GM21367 (cell line): Measurements from ENCODE around the gene GRIK5.
"Not testable (repeated sequence)": the region's sequence is repeated elsewhere in the genome, so short reads cannot be mapped to it uniquely, and the experiment has no call there.

Experiments used
- ATAC-seq: cut with Tn5 transposase; IDR thresholded peaks from one replicate; pipeline ENCODE4 v1.9.1; 2021; ENCODE audit not compliant: unreplicated experiment

The GRIK5 gene

GRCh38 chr19:42069619-42070351, at the start of gene GRIK5:
TSS of gene GRIK5 (minus strand) at chr19:42070206. CDS start at chr19:42065770, 4,436 bp downstream.
- ATAC-seq, result no peak

DNA sequence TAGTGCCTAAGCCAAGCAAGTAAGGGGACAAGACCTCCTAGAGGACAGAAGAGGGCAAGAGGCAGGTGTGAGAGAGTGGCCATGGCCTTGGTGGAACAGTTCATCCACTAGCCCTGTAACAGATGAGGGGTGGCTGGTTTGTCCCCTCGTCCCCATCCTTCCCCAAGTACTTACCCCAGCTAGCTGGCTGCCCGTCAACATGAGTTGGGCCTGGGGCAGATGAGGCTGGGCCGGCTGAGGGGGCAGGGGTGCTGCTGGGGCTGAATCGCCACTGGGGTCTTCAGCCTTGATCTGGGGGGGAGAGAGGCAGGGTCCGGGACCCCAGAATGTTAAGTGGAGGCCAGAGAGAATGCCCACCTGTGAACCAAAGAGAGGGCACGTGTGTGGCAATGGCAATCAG, 47.1 kb upstream of the GRIK5 start:
- ATAC-seq, result no peak

DNA sequence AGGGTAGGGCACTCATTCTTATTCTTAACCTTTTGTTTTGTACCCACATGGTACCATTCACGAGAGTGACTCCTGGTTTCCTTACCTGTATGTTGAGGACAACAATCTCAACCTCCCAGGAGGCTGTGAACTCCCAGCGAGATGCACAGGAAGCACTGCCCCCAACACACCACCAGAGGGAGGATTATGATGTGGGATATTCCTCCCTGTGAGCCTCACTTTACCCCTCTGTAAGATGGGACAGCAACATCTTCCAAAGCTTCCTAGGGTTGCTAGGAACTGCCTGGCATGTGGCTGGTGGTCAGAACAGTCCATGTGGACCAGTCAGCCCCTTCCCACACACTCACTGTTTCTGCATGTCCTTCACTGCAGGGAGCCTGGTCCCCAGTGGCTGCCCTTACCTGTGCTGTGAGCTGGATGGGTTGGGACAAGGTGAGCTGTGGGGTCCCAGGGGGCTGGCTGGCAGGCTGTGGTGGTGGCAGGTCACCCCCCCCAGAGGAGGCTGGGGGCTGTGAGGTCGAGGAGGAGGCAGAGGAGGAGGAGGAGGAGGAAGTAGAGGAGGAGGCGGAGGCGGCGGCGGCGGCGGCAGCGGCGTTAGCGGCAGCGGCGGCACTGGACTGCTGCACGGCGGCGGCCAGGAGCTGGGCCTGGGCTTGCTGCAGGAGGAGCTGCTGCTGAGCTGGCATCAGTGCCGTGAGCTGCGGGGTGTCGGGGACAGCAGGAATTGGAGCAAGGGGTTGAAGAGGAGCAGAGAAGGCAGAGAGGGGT, 46.5 kb upstream of the GRIK5 start:
- ATAC-seq, result no peak

- no peak for ATAC-seq
These were observed 45.7 kb upstream of the GRIK5 start for GRCh38 chr19:42115705-42116104.

GRCh38 chr19:42115219-42115618, 45.2 kb upstream of the GRIK5 start:
- no peak for ATAC-seq

- no peak for ATAC-seq
These were observed 44.4 kb upstream of the GRIK5 start for GRCh38 chr19:42114412-42114811.

DNA sequence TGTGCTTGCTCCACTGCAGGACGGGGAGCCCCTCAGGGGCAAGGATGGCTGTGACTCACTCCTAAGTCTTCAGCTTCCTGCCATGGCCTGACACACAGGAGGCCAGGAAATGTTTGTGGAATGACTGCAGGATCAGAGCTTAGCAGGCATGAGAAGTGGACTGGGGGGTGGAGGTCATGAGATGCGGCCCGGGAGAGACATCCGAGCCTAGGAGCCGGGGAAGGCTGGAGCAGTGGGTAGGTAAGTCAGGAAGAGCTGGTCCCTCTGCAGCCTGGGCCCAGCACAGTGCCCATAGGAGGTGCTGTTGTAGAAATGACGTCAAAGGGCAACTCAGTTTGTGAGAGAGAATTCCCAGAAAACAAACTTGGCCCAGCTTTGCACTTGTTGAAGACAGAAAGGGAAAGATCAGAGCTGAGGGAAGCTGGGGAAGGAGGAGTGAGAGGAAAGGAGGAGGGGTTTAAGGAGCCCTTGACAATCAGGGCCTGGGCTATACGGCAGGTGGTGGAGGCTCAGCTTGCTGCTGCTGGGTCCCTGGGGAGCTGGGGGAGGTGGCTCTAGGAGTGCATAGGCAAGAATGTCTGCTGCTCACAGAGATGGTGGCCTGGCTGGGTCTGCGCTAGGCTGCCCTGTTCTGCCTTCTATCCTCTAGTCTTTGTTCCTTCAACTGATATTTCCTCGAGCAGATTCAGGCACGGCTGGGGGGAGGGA, 43.8 kb upstream of the GRIK5 start:
- ATAC-seq, result no peak

DNA sequence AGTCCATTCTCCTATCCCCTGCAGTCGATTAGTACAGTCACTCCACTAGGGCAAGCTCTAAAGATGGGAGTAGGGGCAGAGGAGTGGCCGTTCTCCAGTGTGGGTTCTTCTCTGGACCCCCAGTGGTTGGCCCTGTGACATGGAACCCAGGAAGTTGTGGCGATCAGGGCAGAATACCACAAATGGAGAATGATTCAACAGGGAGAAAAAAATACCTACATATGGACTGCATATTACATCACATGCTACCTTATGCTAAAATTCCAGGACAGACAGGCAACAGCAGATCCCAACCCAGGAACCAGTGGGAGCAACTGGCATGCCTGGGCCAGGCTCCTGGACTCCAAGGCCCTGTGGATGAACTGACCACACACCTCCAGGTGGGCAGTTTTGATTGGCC, 41.8 kb upstream of the GRIK5 start:
- ATAC-seq, result no peak

DNA sequence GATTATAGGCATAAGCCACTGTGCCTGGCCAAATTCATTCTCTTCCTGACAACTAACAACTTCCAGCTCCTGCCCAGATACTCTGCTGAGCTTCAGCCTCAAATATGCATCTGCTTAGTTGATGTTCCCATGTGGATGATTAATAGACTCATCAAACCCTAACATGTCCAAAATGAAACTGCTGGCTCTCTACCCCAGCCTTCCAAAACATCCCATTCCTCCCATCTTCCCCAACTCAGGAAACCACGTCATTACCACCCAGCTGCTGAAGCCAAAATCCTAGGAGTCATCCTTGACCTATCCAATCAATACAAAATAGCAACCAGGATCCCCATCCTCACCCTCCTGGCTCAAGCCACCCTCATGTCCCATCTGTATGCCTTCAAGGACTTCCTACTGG, 41.4 kb upstream of the GRIK5 start:
- ATAC-seq, result no peak

DNA sequence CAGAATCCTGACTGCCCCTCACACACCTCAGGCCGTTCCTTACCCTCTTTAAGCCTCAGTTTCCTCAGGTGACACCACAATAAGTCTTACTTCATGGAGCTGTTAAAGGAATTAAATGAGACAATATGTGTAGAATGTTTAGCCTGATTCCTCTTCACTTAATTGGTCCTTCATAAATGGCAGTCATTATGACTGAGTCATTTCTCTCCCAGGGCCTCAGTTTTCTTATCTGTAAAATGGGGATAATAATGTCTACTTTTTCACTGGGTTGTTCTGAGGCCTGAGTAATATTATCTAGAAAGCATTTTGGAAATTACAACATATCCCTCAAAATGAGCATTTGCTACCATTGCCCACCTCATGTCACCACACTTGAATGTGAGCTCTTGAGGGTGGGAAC, 40.7 kb upstream of the GRIK5 start:
- no peak for ATAC-seq

GRCh38 chr19:42109896-42110295, 39.9 kb upstream of the GRIK5 start:
- ATAC-seq, result no peak

DNA sequence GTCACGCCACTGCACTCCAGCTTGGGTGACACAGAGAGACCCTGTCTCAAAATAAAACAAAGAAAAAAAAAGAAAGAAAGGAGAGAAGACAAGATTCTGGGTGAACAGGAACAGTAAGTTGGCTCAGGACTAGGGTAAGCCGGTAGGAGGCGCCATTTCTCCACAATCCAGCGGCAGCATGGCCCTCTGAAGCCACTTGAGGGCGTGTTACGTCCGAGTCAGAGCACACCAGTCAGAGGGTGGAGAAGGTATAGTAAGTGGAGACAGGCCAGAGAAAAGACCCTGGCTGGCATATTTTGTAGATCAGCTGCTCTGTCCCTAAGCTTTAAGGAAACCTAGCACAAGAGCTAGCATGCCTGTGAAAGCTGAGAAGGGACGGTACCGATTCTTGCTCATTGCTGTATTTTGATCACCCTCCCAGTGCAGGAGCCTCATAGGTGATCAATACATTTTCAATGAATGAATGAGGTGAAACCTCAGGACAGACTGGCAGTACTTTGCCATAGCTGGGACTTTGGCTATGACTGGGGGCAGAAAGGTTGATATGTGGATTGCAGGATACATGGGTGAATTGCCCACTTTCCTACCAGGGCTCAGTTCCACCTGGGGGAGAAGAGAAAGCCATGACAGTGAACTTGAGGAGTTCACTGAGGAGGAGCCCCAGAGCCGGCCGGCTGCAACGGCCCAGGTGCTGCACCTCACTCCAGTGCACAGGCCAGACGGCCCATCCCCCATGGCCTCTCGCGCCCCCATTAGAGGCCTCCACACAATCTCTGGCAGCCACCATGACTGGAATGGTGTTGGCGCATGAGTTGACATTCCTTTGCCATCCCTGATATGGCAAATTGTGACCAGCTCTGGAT, 38.8 kb upstream of the GRIK5 start:
- ATAC-seq, result no peak

- ATAC-seq, result no peak
These were observed 35.4 kb upstream of the GRIK5 start for GRCh38 chr19:42105368-42105767.

- no peak for ATAC-seq
These were observed 32.9 kb upstream of the GRIK5 start for GRCh38 chr19:42102877-42103276.

DNA sequence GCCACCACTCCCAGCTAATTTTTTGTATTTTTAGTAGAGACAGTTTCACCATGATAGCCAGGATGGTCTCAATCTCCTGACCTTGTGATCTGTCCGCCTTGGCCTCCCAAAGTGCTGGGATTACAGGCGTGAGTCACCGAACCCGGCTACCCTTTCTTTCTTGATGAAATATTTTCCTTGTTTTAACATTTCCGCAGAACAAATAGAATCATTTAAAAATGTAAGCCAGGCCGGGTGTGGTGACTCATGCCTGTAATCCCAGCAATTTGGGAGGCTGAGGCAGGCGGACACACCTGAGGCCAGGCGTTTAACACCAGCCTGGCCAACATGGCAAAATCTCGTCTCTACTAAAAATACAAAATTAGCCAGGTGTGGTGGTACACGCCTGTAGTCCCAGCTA, 30.2 kb upstream of the GRIK5 start:
- not testable (repeated sequence) for ATAC-seq

DNA sequence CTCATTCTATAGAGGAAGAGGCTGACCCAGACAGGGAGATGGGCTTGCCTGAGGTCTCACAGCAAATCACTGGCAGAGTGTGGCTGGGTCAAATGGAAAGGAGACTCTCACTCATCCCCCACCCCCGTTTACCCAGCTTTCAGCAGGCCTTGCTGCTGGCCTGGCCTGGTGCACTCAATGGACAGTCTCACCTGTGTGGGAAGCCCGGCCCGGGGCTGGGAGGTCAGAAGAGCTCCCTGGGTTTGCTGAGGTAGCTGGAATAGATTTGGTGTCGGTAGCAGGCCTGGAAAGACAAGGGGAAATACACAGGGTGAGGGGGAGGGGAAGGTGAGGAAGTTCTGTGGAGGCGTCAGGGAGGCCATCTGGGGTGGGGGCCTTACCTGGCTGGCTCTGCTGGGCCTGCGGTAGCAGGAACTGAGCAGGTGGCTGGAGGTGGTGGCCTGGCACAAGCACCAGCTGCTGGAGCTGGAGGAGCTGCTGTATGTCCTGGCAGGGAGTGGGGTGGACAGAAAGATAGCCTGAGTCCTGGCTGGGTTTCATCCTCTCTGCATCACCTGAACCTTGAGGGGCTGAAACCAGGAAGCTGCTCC, 29.4 kb upstream of the GRIK5 start:
- ATAC-seq, result no peak

DNA sequence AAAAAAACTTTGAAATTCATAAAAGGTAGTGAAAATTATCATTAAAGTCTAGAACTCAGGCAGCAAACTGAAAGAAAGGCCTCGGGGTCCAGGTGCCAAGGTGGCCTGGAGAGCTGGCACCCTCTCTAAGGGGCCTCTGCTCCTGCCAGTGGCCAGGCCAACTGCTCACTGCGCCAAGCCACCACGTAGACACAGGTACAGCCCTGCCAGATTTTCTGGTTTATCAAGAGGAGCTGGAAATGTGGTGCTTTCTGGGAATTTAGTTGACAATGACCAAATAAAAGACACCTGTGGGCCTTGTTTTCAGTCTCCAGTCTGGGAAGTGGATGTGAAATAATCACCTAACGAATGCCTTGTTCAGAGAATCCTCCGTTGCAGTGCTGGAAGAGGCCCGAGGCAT, 28.8 kb upstream of the GRIK5 start:
- ATAC-seq, result no peak

- no peak for ATAC-seq
These were observed 27.5 kb upstream of the GRIK5 start for GRCh38 chr19:42097461-42097860.

- no peak for ATAC-seq
These were observed 26.3 kb upstream of the GRIK5 start for GRCh38 chr19:42096255-42096837.

DNA sequence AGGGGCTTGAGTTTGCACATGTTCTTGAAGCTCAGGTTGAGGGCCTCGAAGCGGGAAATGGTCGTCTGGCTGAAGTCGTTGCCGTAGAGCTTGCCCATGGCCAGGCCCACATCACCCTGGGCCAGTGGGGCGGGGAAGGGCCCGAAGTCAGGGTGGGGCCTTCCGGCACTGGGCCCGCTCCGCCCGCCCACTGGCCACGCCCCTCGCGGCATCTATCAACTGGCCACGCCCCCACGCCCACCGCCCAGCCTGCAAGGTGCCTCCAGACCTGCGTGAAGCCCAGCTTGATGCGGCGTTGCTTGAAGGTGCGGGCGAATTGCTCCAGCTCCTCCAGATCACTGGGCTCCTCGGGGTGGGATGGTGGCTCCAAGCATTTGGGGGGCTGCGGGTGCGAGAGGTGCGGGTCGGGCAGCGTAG, 25.8 kb upstream of the GRIK5 start:
- no peak for ATAC-seq
